Neural progenitor cell (in vitro differentiated cells): ENCODE measurements around the gene GIGYF2. TPM values are rescaled to one million over a fixed set of nuclear protein-coding genes. Genes with fewer than 3 reads are reported as not detected.

Experiments
- DNase-seq: peaks from one replicate; pipeline ENCODE4 v3.0.0-alpha.2; 2016; ENCODE audit warnings: low spot score
- H2AFZ ChIP-seq: fragments of 200-600 bp; sonication (generic); replicated peaks from 2 replicates; pipeline ENCODE4 v1.6.1; 2016; ENCODE audit warnings: antibody characterized with exemption
- H3F3A ChIP-seq: fragments of 200-600 bp; sonication (generic); 2 replicates; pipeline ENCODE4 v1.6.1; 2016; ENCODE audit warnings: antibody characterized with exemption, low read depth
- H3K27ac ChIP-seq: fragments of 200-600 bp; sonication (generic); 2 replicates; pipeline ENCODE4 v1.5.1; 2016; ENCODE audit warnings: mild to moderate bottlenecking
- H3K27me3 ChIP-seq: fragments of 200-600 bp; sonication (generic); 2 replicates; pipeline ENCODE4 v1.6.1; 2016; ENCODE audit warnings: mild to moderate bottlenecking, moderate library complexity
- H3K36me3 ChIP-seq: fragments of 200-600 bp; sonication (generic); 2 replicates; pipeline ENCODE4 v1.5.1; 2016
- H3K4me1 ChIP-seq: fragments of 200-600 bp; sonication (generic); 2 replicates; pipeline ENCODE4 v1.6.1; 2016; ENCODE audit warnings: mixed run types
- H3K4me2 ChIP-seq: fragments of 200-600 bp; sonication (generic); 2 replicates; pipeline ENCODE4 v1.6.1; 2016
- H3K4me3 ChIP-seq: fragments of 200-600 bp; sonication (generic); 2 replicates; pipeline ENCODE4 v1.5.1; 2016
- H3K79me2 ChIP-seq: fragments of 200-600 bp; sonication (generic); 2 replicates; pipeline ENCODE4 v1.6.1; 2016; ENCODE audit warnings: low read depth
- H3K9ac ChIP-seq: fragments of 200-600 bp; sonication (generic); 2 replicates; pipeline ENCODE4 v1.6.1; 2016
- H3K9me3 ChIP-seq: fragments of 200-600 bp; sonication (generic); 2 replicates; pipeline ENCODE4 v1.5.1; 2016; ENCODE audit warnings: low read depth
- H4K20me1 ChIP-seq: fragments of 200-600 bp; sonication (generic); 2 replicates; pipeline ENCODE4 v1.6.1; 2016; ENCODE audit warnings: low read depth
- H3K27ac Mint-ChIP-seq: 3 replicates; pipeline ENCODE4 v1.8.0; 2021; ENCODE audit warnings: mixed read lengths
- H3K27me3 Mint-ChIP-seq: 2 replicates; pipeline ENCODE4 v1.8.0; 2022; ENCODE audit warnings: low read depth, mild to moderate bottlenecking, inconsistent platforms, moderate library complexity, mixed read lengths; ENCODE audit not compliant: insufficient read depth
- H3K36me3 Mint-ChIP-seq: 3 replicates; pipeline ENCODE4 v1.8.0; 2021; ENCODE audit warnings: mixed read lengths
- H3K4me1 Mint-ChIP-seq: 3 replicates; pipeline ENCODE4 v1.8.0; 2021; ENCODE audit warnings: mixed read lengths
- H3K4me3 Mint-ChIP-seq: 3 replicates; pipeline ENCODE4 v1.8.0; 2021; ENCODE audit warnings: mild to moderate bottlenecking, moderate library complexity, mixed read lengths
- H3K9me3 Mint-ChIP-seq: 3 replicates; pipeline ENCODE4 v1.8.0; 2020; ENCODE audit warnings: mixed read lengths
- EZH2 ChIP-seq: fragments of 200-600 bp; sonication (generic); IDR thresholded peaks from 2 replicates; pipeline ENCODE4 v1.6.1; 2017; ENCODE audit warnings: antibody characterized with exemption, mild to moderate bottlenecking, moderate library complexity
- EZH2phosphoT487 ChIP-seq: fragments of 200-600 bp; sonication (generic); IDR thresholded peaks from 2 replicates; pipeline ENCODE4 v1.6.1; 2017; ENCODE audit warnings: antibody characterized with exemption
- total RNA-seq: library from RNA; depleted of rRNA; stranded (reverse); fragments of >200 nt; gene quantifications from 2 replicates; pipeline ENCODE4 v1.2.3, GENCODE V29; 2015; ENCODE audit warnings: low replicate concordance
- TF ChIP-seq, protein P1 (sequence below): fragments of 200-600 bp; sonication (generic); IDR thresholded peaks from 2 replicates; pipeline ENCODE4 v1.5.1; 2017; ENCODE audit warnings: antibody characterized with exemption, mild to moderate bottlenecking

GIGYF2 gene
- total RNA-seq, 1 donor from 2014 or later, result 76.3 TPM

DNA sequence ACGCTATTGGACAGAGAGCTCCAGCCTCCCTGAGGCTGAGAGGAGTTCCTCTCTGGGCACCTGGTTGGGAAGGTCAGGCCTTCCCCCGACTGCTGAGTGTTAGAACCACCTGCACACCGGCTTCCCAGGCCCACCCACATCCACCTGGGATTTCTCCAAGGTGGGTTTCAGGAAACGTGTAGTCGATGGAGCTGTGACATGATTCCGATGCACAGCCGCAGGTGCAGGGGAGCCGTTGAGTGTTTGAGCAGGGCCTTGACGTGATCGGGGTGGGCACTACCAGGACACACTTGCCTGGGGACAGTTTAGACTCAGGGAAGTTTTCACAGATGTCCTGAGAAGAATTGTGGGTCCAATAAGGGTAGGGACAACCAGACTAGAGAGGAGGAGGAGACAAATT lies 21.8 kb upstream of the GIGYF2 start:
- Histone ChIP-seq H3K9me3 (no peaks in the 10 kb centered on the region), H2AFZ (no peak overlapping the region), H3K27me3 (no peaks in the 10 kb centered on the region), H3K4me3 (no peak overlapping the region), H3K27ac (no peak overlapping the region), H3K36me3 (no peaks in the 10 kb centered on the region), H3K79me2 (no peaks in the 10 kb centered on the region), H3K4me2 (no peak overlapping the region), H4K20me1 (no peaks in the 10 kb centered on the region), H3K4me1 (no peaks in the 10 kb centered on the region), H3K9ac (no peak overlapping the region), H3F3A (no peaks in the 10 kb centered on the region)
- H3K4me3 Mint-ChIP-seq, result no peak overlapping the region
- no peak overlapping the region for H3K27ac Mint-ChIP-seq
- peaks cover 2% of the 10 kb centered on the region for H3K36me3 Mint-ChIP-seq
- no peaks in the 10 kb centered on the region for H3K9me3 Mint-ChIP-seq
- H3K27me3 Mint-ChIP-seq, result peaks cover 2% of the 10 kb centered on the region
- DNase-seq, result no peak
- H3K4me1 Mint-ChIP-seq, result no peaks in the 10 kb centered on the region
- TF ChIP-seq, protein P1, sequence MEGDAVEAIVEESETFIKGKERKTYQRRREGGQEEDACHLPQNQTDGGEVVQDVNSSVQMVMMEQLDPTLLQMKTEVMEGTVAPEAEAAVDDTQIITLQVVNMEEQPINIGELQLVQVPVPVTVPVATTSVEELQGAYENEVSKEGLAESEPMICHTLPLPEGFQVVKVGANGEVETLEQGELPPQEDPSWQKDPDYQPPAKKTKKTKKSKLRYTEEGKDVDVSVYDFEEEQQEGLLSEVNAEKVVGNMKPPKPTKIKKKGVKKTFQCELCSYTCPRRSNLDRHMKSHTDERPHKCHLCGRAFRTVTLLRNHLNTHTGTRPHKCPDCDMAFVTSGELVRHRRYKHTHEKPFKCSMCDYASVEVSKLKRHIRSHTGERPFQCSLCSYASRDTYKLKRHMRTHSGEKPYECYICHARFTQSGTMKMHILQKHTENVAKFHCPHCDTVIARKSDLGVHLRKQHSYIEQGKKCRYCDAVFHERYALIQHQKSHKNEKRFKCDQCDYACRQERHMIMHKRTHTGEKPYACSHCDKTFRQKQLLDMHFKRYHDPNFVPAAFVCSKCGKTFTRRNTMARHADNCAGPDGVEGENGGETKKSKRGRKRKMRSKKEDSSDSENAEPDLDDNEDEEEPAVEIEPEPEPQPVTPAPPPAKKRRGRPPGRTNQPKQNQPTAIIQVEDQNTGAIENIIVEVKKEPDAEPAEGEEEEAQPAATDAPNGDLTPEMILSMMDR, result no peak
- TF ChIP-seq EZH2phosphoT487, result no peak
- TF ChIP-seq EZH2, result no peak

DNA sequence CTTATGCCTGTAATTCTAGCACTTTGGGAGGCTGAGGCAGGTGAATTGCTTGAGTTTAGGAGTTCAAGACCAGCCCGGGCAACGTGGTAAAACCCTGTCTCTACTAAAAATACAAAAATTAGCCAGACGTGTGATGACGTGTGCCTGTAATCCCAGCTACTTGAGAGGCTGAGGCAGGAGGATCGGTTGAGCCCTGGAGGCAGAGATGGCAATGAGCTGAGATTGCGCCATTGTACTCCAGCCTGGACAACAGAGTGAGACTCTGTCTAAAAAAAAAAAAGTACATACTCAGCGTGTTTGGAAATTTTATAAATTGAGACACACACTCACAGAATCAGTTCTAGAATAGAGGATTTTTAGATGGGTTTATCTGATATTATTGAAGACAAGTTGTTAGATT lies 17.1 kb upstream of the GIGYF2 start:
- H3K4me3 ChIP-seq, result no peak overlapping the region
- TF ChIP-seq, protein P1, result no peak
- TF ChIP-seq EZH2 (no peak), EZH2phosphoT487 (no peak)
- H3K4me3 Mint-ChIP-seq, result no peak overlapping the region
- H3K79me2 ChIP-seq, result no peaks in the 10 kb centered on the region
- no peak for DNase-seq
- H3K9me3 Mint-ChIP-seq, result no peaks in the 10 kb centered on the region
- H3K4me1 Mint-ChIP-seq, result no peaks in the 10 kb centered on the region
- no peak overlapping the region for H2AFZ ChIP-seq
- H3K36me3 Mint-ChIP-seq, result no peaks in the 10 kb centered on the region
- no peak overlapping the region for H3K4me2 ChIP-seq
- H3K27ac Mint-ChIP-seq, result no peak overlapping the region
- no peaks in the 10 kb centered on the region for H3K4me1 ChIP-seq
- peaks cover 9% of the 10 kb centered on the region for H3K27me3 Mint-ChIP-seq
- H4K20me1 ChIP-seq, result no peaks in the 10 kb centered on the region
- H3F3A ChIP-seq, result no peaks in the 10 kb centered on the region
- H3K27ac ChIP-seq, result no peak overlapping the region
- no peaks in the 10 kb centered on the region for H3K36me3 ChIP-seq
- no peaks in the 10 kb centered on the region for H3K9me3 ChIP-seq
- no peaks in the 10 kb centered on the region for H3K27me3 ChIP-seq
- no peak overlapping the region for H3K9ac ChIP-seq

DNA sequence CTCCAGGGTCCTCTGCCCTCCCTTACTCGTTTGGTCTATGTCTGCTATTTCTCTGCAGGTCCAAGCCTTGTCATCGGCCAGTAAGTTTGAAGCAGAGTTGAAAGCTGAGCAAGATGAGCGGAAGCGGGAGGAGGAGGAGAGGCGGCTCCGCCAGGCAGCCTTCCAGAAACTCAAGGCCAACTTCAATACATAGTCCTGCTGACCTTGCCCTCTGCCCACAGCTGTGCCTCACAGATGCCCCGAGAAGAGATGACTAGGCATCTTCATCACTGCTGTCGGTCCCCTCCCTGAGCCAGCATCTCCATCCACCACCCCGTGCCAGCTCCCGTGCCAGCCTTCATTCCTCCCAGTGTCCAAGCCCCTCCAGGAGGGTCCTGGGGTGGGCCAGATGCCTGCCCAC lies 15.6 kb upstream of the GIGYF2 start:
- Mint-ChIP-seq H3K4me3 (no peak overlapping the region), H3K27me3 (peaks cover 9% of the 10 kb centered on the region), H3K36me3 (no peaks in the 10 kb centered on the region), H3K9me3 (no peaks in the 10 kb centered on the region), H3K4me1 (no peaks in the 10 kb centered on the region), H3K27ac (no peak overlapping the region)
- Histone ChIP-seq H3K4me3 (no peak overlapping the region), H3K9ac (no peak overlapping the region), H3K9me3 (no peaks in the 10 kb centered on the region), H4K20me1 (no peaks in the 10 kb centered on the region), H3K79me2 (no peaks in the 10 kb centered on the region), H3F3A (no peaks in the 10 kb centered on the region), H3K4me2 (no peak overlapping the region), H3K27me3 (no peaks in the 10 kb centered on the region), H2AFZ (no peak overlapping the region), H3K27ac (no peak overlapping the region), H3K4me1 (no peaks in the 10 kb centered on the region), H3K36me3 (no peaks in the 10 kb centered on the region)
- TF ChIP-seq, protein P1, result no peak
- TF ChIP-seq EZH2phosphoT487 (no peak), EZH2 (no peak)
- no peak for DNase-seq
